Panc1 (cell line): Measurements from ENCODE around the gene POU2F2. TPM values are rescaled to one million over a fixed set of nuclear protein-coding genes. Genes with fewer than 3 reads are reported as not detected.
"Not testable (repeated sequence)": the region's sequence is repeated elsewhere in the genome, so short reads cannot be mapped to it uniquely, and the experiment has no call there.

Source experiments
- ATAC-seq: fragments of 200-7000 bp; cut with Tn5 transposase; 2 replicates; pipeline ENCODE4 v1.9.1; 2020; ENCODE audit warnings: mild to moderate bottlenecking, moderate library complexity
- BruUV-seq: library from RNA; stranded (reverse); fragments of 400-500 nt; replicated peaks from 2 replicates; lab custom pipeline; 2021; lab: Mats Ljungman, UMichigan
- CTCF ChIA-PET: fragments of 300-600 bp; sonication (Branson Sonifier 250); formaldehyde crosslinking; loops from one replicate; lab custom pipeline; 2022; ENCODE audit warnings: antibody characterized with exemption; lab: Charles Lee
- POLR2A ChIA-PET: fragments of 300-600 bp; sonication (Branson Sonifier 250); formaldehyde crosslinking; loops from one replicate; lab custom pipeline; 2022; ENCODE audit warnings: antibody characterized with exemption; lab: Charles Lee
- DNase-seq: peaks from one replicate; pipeline ENCODE4 v3.0.0-alpha.2; 2010; ENCODE audit warnings: low read depth, low spot score
- H3K27ac ChIP-seq: 2 replicates; pipeline ENCODE4 v1.5.1; 2011; ENCODE audit warnings: mild to moderate bottlenecking, low read length, inconsistent platforms
- H3K27me3 ChIP-seq: fragments of 200-500 bp; sonication (Bioruptor generic); 2 replicates; pipeline ENCODE4 v1.6.0; 2014; ENCODE audit warnings: low read length, inconsistent platforms; ENCODE audit not compliant: control insufficient read depth, insufficient read depth
- H3K36me3 ChIP-seq: fragments of 200-500 bp; sonication (Bioruptor generic); 2 replicates; pipeline ENCODE4 v1.5.1; 2014; ENCODE audit warnings: inconsistent platforms, mild to moderate bottlenecking, low read length, moderate library complexity; ENCODE audit not compliant: control insufficient read depth, insufficient read depth
- H3K4me1 ChIP-seq: 2 replicates; pipeline ENCODE4 v1.5.1; 2011; ENCODE audit warnings: inconsistent platforms, mild to moderate bottlenecking, low read length, moderate library complexity; ENCODE audit not compliant: control insufficient read depth, insufficient read depth
- H3K4me3 ChIP-seq, 2 experiments: 2 replicates each; pipeline ENCODE4 v1.5.1; 2011 to 2012; ENCODE audit warnings: low read depth in 2 of 2, low read length in 2 of 2, mild to moderate bottlenecking in 2 of 2, inconsistent platforms in 1 of 2, moderate library complexity in 1 of 2
- H3K9me3 ChIP-seq: fragments of 200-500 bp; sonication (Bioruptor generic); 2 replicates; pipeline ENCODE4 v1.5.1; 2014; ENCODE audit warnings: low read depth, mild to moderate bottlenecking, inconsistent platforms, low read length, moderate library complexity; ENCODE audit not compliant: control insufficient read depth, insufficient read depth
- POLR2AphosphoS5 ChIP-seq: IDR thresholded peaks from 2 replicates; pipeline ENCODE4 v1.6.1; 2012; ENCODE audit warnings: mild to moderate bottlenecking, low read depth, low read length, moderate library complexity
- REST ChIP-seq, 2 experiments: IDR thresholded peaks; 2 replicates each; pipeline ENCODE4 v1.6.1; 2011 to 2012; ENCODE audit warnings: low read depth in 2 of 2, control low read depth in 1 of 2, low read length in 1 of 2, mild to moderate bottlenecking in 1 of 2, moderate library complexity in 1 of 2; ENCODE audit not compliant: insufficient read depth in 1 of 2
- SIN3A ChIP-seq: IDR thresholded peaks from 2 replicates; pipeline ENCODE4 v1.6.1; 2012; ENCODE audit warnings: low read depth, mild to moderate bottlenecking, low read length, moderate library complexity, borderline replicate concordance; ENCODE audit not compliant: insufficient read depth
- TCF7L2 ChIP-seq: IDR thresholded peaks from 2 replicates; pipeline ENCODE4 v1.6.1; 2011; ENCODE audit warnings: mild to moderate bottlenecking, low read depth, low read length, inconsistent platforms
- in situ Hi-C: cut with HindIII; loops from 2 replicates; pipeline ENCODE4 v1.10.0; 2016; ENCODE audit warnings: low sequenced_read_pairs, low pct_unique_long_range_greater_than_20kb
- intact Hi-C: fragments of 100-400 bp; cut with micrococcal nuclease; formaldehyde crosslinking; loops from one replicate; pipeline ENCODE4 v1.10.0; 2022; ENCODE audit not compliant: unreplicated experiment
- total RNA-seq: library from RNA; stranded (reverse); gene quantifications from one replicate; pipeline ENCODE4 v1.2.1, GENCODE V29; 2021; ENCODE audit not compliant: unreplicated experiment
- TF ChIP-seq, protein P1 (sequence below): fragments of 450-650 bp; IDR thresholded peaks from 2 replicates; pipeline ENCODE4 v1.5.1; 2017; ENCODE audit warnings: mild to moderate bottlenecking

POU2F2 gene
- total RNA-seq, 1 experiment from 2014 or later, result 0.10 TPM

DNA sequence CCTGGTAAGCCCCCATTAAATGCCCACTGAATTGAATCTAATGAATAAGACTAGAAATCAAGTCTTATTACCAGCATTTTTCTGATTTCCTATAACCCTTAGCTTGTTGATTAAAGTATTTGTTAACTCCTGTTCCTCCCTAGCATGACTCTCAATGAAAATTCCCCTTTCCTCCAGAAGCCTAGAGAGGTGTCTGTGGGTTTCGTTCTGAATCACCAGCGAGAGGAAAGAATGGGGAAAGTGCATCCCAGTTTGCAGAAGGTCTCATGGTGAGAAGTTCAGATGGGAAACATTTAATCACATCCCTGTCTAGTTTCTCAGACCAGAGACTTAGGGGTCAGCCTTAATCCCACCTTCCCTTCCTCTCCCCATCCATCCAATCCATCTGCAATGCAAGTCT, 26.9 kb downstream of the POU2F2 start:
- Histone ChIP-seq H3K4me3 (no peak overlapping the region), H3K36me3 (no peaks in the 10 kb centered on the region), H3K27ac (no peak overlapping the region), H3K27me3 (no peaks in the 10 kb centered on the region), H3K4me1 (no peaks in the 10 kb centered on the region), H3K9me3 (no peaks in the 10 kb centered on the region)
- in situ Hi-C loops (no loop called here), intact Hi-C loops (no loop called here)
- ChIA-PET POLR2A (no interaction called here), CTCF (no interaction called here)
- BruUV-seq, result no TSS peak
- DNase-seq, result no peak
- ATAC-seq, result no peak
- TF ChIP-seq REST (IDR thresholded peaks at IDR 0.05; ENCODE audit: insufficient read depth in 1 of 2, low read depth in 2 of 2, low read length in 1 of 2), result no peak
- TF ChIP-seq POLR2AphosphoS5, result no peak
- TF ChIP-seq, protein P1, sequence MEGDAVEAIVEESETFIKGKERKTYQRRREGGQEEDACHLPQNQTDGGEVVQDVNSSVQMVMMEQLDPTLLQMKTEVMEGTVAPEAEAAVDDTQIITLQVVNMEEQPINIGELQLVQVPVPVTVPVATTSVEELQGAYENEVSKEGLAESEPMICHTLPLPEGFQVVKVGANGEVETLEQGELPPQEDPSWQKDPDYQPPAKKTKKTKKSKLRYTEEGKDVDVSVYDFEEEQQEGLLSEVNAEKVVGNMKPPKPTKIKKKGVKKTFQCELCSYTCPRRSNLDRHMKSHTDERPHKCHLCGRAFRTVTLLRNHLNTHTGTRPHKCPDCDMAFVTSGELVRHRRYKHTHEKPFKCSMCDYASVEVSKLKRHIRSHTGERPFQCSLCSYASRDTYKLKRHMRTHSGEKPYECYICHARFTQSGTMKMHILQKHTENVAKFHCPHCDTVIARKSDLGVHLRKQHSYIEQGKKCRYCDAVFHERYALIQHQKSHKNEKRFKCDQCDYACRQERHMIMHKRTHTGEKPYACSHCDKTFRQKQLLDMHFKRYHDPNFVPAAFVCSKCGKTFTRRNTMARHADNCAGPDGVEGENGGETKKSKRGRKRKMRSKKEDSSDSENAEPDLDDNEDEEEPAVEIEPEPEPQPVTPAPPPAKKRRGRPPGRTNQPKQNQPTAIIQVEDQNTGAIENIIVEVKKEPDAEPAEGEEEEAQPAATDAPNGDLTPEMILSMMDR, result no peak
- no peak for TF ChIP-seq SIN3A
- TF ChIP-seq TCF7L2, result no peak

DNA sequence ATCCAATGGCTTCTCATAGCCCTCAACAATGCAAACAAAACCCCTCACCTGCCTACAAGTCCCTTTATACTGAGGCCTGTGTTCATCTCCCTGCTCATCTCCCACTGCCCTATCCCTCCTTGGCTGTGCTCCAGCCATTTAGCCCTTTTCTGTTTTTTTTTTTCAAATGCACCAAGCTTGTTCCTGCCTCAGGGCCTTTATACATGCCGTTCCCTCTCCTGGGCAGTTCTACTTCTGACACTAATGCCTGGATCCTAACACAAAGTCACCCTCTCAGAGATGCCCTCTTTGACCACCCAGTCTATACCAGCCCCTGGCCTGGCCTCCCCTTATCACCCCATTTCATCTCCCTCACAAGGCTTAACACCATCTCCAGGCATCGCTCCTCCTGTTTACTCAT, 29.4 kb downstream of the POU2F2 start:
- no TSS peak for BruUV-seq
- Histone ChIP-seq H3K9me3 (no peaks in the 10 kb centered on the region), H3K27me3 (no peaks in the 10 kb centered on the region), H3K27ac (no peak overlapping the region), H3K4me3 (no peak overlapping the region), H3K4me1 (no peaks in the 10 kb centered on the region), H3K36me3 (no peaks in the 10 kb centered on the region)
- POLR2A ChIA-PET, result interaction anchor here (0.6 to 0.7 kb wide), 2 partner anchors 31 to 52 kb away, joined by 7 to 10 read pairs; no protein-coding TSS in a partner anchor
- in situ Hi-C loops, result no loop called here
- TF ChIP-seq REST (IDR thresholded peaks at IDR 0.05; ENCODE audit: insufficient read depth in 1 of 2, low read depth in 2 of 2, low read length in 1 of 2), result no peak
- no peak for TF ChIP-seq POLR2AphosphoS5
- no peak for TF ChIP-seq TCF7L2
- no peak for TF ChIP-seq SIN3A
- TF ChIP-seq, protein P1, result no peak
- CTCF ChIA-PET, result no interaction called here
- no peak for ATAC-seq
- no peak for DNase-seq
- intact Hi-C loops, result no loop called here

DNA sequence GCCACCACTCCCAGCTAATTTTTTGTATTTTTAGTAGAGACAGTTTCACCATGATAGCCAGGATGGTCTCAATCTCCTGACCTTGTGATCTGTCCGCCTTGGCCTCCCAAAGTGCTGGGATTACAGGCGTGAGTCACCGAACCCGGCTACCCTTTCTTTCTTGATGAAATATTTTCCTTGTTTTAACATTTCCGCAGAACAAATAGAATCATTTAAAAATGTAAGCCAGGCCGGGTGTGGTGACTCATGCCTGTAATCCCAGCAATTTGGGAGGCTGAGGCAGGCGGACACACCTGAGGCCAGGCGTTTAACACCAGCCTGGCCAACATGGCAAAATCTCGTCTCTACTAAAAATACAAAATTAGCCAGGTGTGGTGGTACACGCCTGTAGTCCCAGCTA, 32.0 kb downstream of the POU2F2 start:
- in situ Hi-C loops, H3K27me3 ChIP-seq, BruUV-seq, H3K4me3 ChIP-seq, ATAC-seq, H3K4me1 ChIP-seq, intact Hi-C loops, CTCF ChIA-PET, H3K36me3 ChIP-seq, H3K27ac ChIP-seq, H3K9me3 ChIP-seq, DNase-seq: not testable (repeated sequence)
- POLR2A ChIA-PET, result interaction anchor here (1.3 kb wide), 1 partner anchor 24 kb away, joined by 3 read pairs; the partner anchor contains the start of gene ZNF574
